Esophagus (tissue), 2 donors: ENCODE data around the gene PRPF19. TPM values are rescaled to one million over a fixed set of nuclear protein-coding genes. Genes with fewer than 3 reads are reported as not detected.

Experiments
- H3K27ac ChIP-seq, 2 donors: one replicate each; pipeline ENCODE4 v1.5.1; 2013; ENCODE audit warnings: low read depth in 2 of 2, mild to moderate bottlenecking in 2 of 2, inconsistent platforms in 1 of 2, low read length in 1 of 2, moderate library complexity in 1 of 2
- H3K27me3 ChIP-seq, 2 donors: one replicate each; pipeline ENCODE4 v1.6.1; 2013; ENCODE audit warnings: low read length in 2 of 2, control low read depth in 1 of 2, mild to moderate bottlenecking in 1 of 2; ENCODE audit not compliant: insufficient read depth in 2 of 2, control insufficient read depth in 1 of 2
- H3K36me3 ChIP-seq, 2 donors: one replicate each; pipeline ENCODE4 v1.6.1; 2013; ENCODE audit warnings: low read length in 1 of 2; ENCODE audit not compliant: control insufficient read depth in 2 of 2, insufficient read depth in 2 of 2
- H3K4me1 ChIP-seq, 2 donors: one replicate each; pipeline ENCODE4 v1.6.1; 2013; ENCODE audit warnings: low read length in 1 of 2; ENCODE audit not compliant: control insufficient read depth in 2 of 2, insufficient read depth in 2 of 2
- H3K4me3 ChIP-seq, 2 donors: one replicate each; pipeline ENCODE4 v1.5.1; 2013; ENCODE audit warnings: low read length in 2 of 2, mild to moderate bottlenecking in 2 of 2, low read depth in 1 of 2, moderate library complexity in 1 of 2
- H3K9me3 ChIP-seq, 2 donors: one replicate each; pipeline ENCODE4 v1.6.1; 2013; ENCODE audit warnings: mild to moderate bottlenecking in 2 of 2, low read depth in 1 of 2, low read length in 1 of 2, moderate library complexity in 1 of 2; ENCODE audit not compliant: control insufficient read depth in 2 of 2, insufficient read depth in 1 of 2
- WGBS, 2 donors: extraction: QIAGEN DNeasy Blood & Tissue Kit; methylation state at CpG; one replicate each; pipeline ENCODE4 v1.1.7; 2013; 5-methylcytosine and 5-hydroxymethylcytosine counted together
- polyA plus RNA-seq, 2 donors: library from polyadenylated mRNA; stranded (reverse); fragments of 200-250 nt; gene quantifications; one replicate each; pipeline ENCODE4 v1.2.3, GENCODE V29; 2013
- donor health status: healthy with polysubstance abuse.
- donor health status: Bipolar disorder and iron deficiency.

The PRPF19 gene
- polyA plus RNA-seq, 2 donors, result 55.1 to 78.2 TPM

DNA sequence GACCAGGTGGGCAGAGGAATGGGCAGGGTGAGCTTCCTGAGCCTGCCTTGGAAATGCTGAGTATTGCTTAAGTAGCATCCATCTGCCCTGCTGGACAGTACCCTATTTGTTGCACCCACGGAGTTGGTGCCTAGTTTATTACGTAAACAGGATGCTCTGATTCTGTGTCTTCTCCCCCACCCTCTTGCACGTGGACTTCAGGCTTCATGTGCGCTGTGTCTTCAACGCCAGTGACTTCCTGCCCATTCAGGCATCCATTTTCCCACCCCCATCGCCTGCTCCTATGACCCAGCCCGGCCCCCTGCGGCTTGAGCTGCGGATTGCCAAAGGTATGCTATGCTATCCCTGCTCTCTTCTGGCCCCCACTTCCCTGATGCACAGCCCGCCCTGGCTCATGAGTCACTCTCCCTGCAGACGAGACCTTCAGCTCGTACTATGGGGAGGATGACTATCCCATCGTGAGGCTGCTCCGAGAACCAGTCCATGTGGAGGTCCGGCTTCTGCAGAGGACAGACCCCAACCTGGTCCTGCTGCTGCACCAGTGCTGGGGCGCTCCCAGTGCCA, 33.3 kb downstream of the PRPF19 start:
- Histone ChIP-seq H3K27ac (no peak overlapping the region), H3K27me3 (no peaks in the 10 kb centered on the region), H3K4me1 (peaks cover 2 to 5% of the 10 kb centered on the region in 2 donors), H3K4me3 (no peak overlapping the region), H3K9me3 (no peaks in the 10 kb centered on the region), H3K36me3 (no peaks in the 10 kb centered on the region)
- WGBS, 2 donors, result 66 to 75% methylated on average over 16 of the region's 16 CpGs

- no peaks in the 10 kb centered on the region for H3K9me3 ChIP-seq
- no peak overlapping the region for H3K27ac ChIP-seq
- no peaks in the 10 kb centered on the region for H3K27me3 ChIP-seq
- no peaks in the 10 kb centered on the region for H3K36me3 ChIP-seq
- 91% methylated on average over 6 of the region's 6 CpGs for WGBS, 2 donors
- no peak overlapping the region for H3K4me3 ChIP-seq
- H3K4me1 ChIP-seq, result peaks cover 2 to 5% of the 10 kb centered on the region in 2 donors
Measured at GRCh38 chr11:60872124-60872960, 34.0 kb downstream of the PRPF19 start.

GRCh38 chr11:60871378-60872061, 34.9 kb downstream of the PRPF19 start:
- WGBS, 2 donors, result 81% methylated on average over 7 of the region's 7 CpGs
- no peaks in the 10 kb centered on the region for H3K36me3 ChIP-seq
- no peak overlapping the region for H3K27ac ChIP-seq
- no peaks in the 10 kb centered on the region for H3K27me3 ChIP-seq
- peaks cover 5 to 10% of the 10 kb centered on the region in 2 donors for H3K4me1 ChIP-seq
- H3K4me3 ChIP-seq, result no peak overlapping the region
- no peaks in the 10 kb centered on the region for H3K9me3 ChIP-seq

- WGBS, 2 donors, result 82 to 86% methylated on average over 13 of the region's 13 CpGs
- H3K4me1 ChIP-seq, result peaks cover 5 to 10% of the 10 kb centered on the region in 2 donors
- H3K27ac ChIP-seq, result no peak overlapping the region
Measured at GRCh38 chr11:60870733-60871377, 35.5 kb downstream of the PRPF19 start.

DNA sequence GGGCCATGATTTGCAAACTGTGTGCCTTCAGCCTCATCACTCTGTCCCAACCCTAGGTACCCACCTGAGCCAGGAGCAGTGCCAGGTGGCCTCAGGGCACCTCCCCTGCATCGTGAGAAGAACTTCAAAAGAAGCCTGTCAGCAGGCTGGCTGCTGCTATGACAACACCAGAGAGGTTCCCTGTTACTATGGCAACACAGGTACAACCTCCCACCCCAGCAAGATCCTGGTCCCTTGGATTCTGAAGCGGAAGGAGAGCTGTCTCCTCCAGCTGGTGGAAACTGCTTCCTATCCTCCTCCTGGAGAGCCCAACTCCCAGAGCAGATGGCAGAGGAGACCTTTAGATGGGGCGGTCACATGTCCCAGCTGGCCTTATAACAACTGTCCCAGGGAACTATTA, 36.1 kb downstream of the PRPF19 start:
- H3K36me3 ChIP-seq, result no peaks in the 10 kb centered on the region
- no peak overlapping the region for H3K27ac ChIP-seq
- H3K4me3 ChIP-seq, result no peak overlapping the region
- peaks cover 5 to 10% of the 10 kb centered on the region in 2 donors for H3K4me1 ChIP-seq
- WGBS, 2 donors, result 62 to 63% methylated on average over 3 of the region's 3 CpGs
- H3K9me3 ChIP-seq, result no peaks in the 10 kb centered on the region
- no peaks in the 10 kb centered on the region for H3K27me3 ChIP-seq

More at GRCh38 chr11:60870733-60871377, 35.5 kb downstream of the PRPF19 start:
- Histone ChIP-seq H3K36me3 (no peaks in the 10 kb centered on the region), H3K4me3 (no peak overlapping the region), H3K9me3 (no peaks in the 10 kb centered on the region), H3K27me3 (no peaks in the 10 kb centered on the region)

- WGBS, 2 donors, result 93 to 94% methylated on average over 7 of the region's 7 CpGs
- Histone ChIP-seq H3K36me3 (no peaks in the 10 kb centered on the region), H3K4me3 (no peak overlapping the region)
Measured at GRCh38 chr11:60869451-60869825, 36.9 kb downstream of the PRPF19 start.

GRCh38 chr11:60868682-60869450, 37.5 kb downstream of the PRPF19 start:
- H3K27me3 ChIP-seq, result no peaks in the 10 kb centered on the region
- no peaks in the 10 kb centered on the region for H3K36me3 ChIP-seq
- 77 to 80% methylated on average over 10 of the region's 10 CpGs for WGBS, 2 donors
- H3K4me3 ChIP-seq, result no peak overlapping the region
- H3K9me3 ChIP-seq, result no peaks in the 10 kb centered on the region
- peaks cover 3 to 10% of the 10 kb centered on the region in 2 donors for H3K4me1 ChIP-seq
- H3K27ac ChIP-seq, result no peak overlapping the region

More at GRCh38 chr11:60869451-60869825, 36.9 kb downstream of the PRPF19 start:
- no peaks in the 10 kb centered on the region for H3K9me3 ChIP-seq
- peaks cover 3 to 10% of the 10 kb centered on the region in 2 donors for H3K4me1 ChIP-seq
- H3K27me3 ChIP-seq, result no peaks in the 10 kb centered on the region
- no peak overlapping the region for H3K27ac ChIP-seq

GRCh38 chr11:60867871-60868681, 38.3 kb downstream of the PRPF19 start:
- no peaks in the 10 kb centered on the region for H3K27me3 ChIP-seq
- peaks cover 3 to 7% of the 10 kb centered on the region in 2 donors for H3K4me1 ChIP-seq
- H3K36me3 ChIP-seq, result no peaks in the 10 kb centered on the region
- WGBS, 2 donors, result 76 to 80% methylated on average over 10 of the region's 10 CpGs
- H3K27ac ChIP-seq, result no peak overlapping the region
- H3K4me3 ChIP-seq, result no peak overlapping the region
- H3K9me3 ChIP-seq, result no peaks in the 10 kb centered on the region
